Ramos (cell line): ENCODE measurements around the gene STMP1.

ENCODE experiments used
- in situ Hi-C: fragments of 300-500 bp; cut with MboI; formaldehyde crosslinking; loops from one replicate; pipeline ENCODE4 v1.14.3; 2022; ENCODE audit warnings: low sequenced_read_pairs; ENCODE audit not compliant: unreplicated experiment

STMP1 gene

GRCh38 chr7:135716677-135717238 lies 54.4 kb downstream of the STMP1 start:
- in situ Hi-C loops: no loop called here

- in situ Hi-C loops: no loop called here
These were observed 55.4 kb downstream of the STMP1 start for GRCh38 chr7:135717693-135718092.

GRCh38 chr7:135718219-135718618 lies 55.9 kb downstream of the STMP1 start:
- in situ Hi-C loops: no loop called here

- in situ Hi-C loops: no loop called here
These were observed 56.6 kb downstream of the STMP1 start for GRCh38 chr7:135718794-135719437.

- in situ Hi-C loops: no loop called here
These were observed 57.4 kb downstream of the STMP1 start for GRCh38 chr7:135719688-135720087.

GRCh38 chr7:135721198-135721820 lies 59.0 kb downstream of the STMP1 start:
- in situ Hi-C loops: no loop called here

GRCh38 chr7:135723411-135723810 lies 61.1 kb downstream of the STMP1 start:
- in situ Hi-C loops: no loop called here
